ENCODE results near the gene TMEM270. TPM values are rescaled to one million over a fixed set of nuclear protein-coding genes. Genes with fewer than 3 reads are reported as not detected.

The TMEM270 gene
- total RNA-seq, 1 experiment from 2014 or later = not detected

DNA sequence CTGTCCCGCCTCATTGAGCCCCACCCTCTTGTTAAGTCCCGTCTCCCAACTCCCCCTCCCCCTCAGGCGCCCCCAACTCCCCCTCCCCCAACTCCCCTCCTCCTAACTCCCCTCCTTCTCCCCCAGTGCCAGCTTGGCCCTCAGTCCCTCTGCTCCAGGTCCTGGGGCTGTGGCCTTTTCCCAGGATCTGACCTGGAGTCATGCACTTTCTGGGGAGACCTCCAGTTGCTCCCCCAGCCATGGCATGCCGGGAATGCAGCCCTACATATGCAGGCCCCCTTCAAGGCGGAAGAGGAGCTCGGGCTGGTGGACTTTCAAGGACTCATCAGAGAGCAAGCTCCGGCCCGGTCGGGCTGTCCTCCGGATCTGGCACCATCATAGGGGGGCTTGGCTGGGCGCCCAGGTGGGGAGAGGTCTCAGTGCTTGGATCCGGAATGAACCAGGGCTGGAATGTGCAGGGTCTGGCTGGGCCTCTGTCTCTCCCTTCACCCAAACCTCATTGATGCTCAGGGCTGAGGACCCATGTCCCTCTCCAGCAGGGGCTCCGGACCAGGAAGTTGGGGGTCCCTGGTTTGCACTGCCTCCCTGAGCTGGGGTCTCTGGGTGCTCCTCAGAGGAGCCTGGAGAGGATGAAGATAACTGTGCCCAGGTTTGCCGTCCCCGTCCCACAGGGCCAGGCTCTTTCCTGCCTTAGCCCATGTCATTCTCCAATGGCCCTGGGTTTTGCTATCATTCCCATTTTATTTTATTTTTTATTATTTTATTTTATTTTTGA is 41.1 kb downstream of the TMEM270 start:
- Mint-ChIP-seq H3K27me3 (ENCODE audit: insufficient read depth, unreplicated experiment) (no peaks in the 10 kb centered on the region), H3K36me3 (ENCODE audit: insufficient read depth, unreplicated experiment) (peaks cover 6% of the 10 kb centered on the region), H3K4me1 (ENCODE audit: insufficient read depth, unreplicated experiment) (peaks cover 9% of the 10 kb centered on the region), H3K4me3 (ENCODE audit: unreplicated experiment) (no peak overlapping the region), H3K27ac (ENCODE audit: low read depth, unreplicated experiment) (no peak overlapping the region), H3K9me3 (ENCODE audit: unreplicated experiment) (no peaks in the 10 kb centered on the region)
- ChIA-PET CTCF (interaction anchor here (2.5 kb wide), 1 partner anchor 125 kb away, joined by 5 read pairs; no protein-coding TSS in a partner anchor), POLR2A (no interaction called here)
- TF ChIP-seq, protein P1, sequence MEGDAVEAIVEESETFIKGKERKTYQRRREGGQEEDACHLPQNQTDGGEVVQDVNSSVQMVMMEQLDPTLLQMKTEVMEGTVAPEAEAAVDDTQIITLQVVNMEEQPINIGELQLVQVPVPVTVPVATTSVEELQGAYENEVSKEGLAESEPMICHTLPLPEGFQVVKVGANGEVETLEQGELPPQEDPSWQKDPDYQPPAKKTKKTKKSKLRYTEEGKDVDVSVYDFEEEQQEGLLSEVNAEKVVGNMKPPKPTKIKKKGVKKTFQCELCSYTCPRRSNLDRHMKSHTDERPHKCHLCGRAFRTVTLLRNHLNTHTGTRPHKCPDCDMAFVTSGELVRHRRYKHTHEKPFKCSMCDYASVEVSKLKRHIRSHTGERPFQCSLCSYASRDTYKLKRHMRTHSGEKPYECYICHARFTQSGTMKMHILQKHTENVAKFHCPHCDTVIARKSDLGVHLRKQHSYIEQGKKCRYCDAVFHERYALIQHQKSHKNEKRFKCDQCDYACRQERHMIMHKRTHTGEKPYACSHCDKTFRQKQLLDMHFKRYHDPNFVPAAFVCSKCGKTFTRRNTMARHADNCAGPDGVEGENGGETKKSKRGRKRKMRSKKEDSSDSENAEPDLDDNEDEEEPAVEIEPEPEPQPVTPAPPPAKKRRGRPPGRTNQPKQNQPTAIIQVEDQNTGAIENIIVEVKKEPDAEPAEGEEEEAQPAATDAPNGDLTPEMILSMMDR (IDR thresholded peaks at IDR 0.05; ENCODE audit: unreplicated experiment) = no peak
- no peak for DNase-seq (ENCODE audit: unreplicated experiment)
- no TSS peak for BruUV-seq (replicated peaks)
- intact Hi-C loops (cut with micrococcal nuclease) = no loop called here

DNA sequence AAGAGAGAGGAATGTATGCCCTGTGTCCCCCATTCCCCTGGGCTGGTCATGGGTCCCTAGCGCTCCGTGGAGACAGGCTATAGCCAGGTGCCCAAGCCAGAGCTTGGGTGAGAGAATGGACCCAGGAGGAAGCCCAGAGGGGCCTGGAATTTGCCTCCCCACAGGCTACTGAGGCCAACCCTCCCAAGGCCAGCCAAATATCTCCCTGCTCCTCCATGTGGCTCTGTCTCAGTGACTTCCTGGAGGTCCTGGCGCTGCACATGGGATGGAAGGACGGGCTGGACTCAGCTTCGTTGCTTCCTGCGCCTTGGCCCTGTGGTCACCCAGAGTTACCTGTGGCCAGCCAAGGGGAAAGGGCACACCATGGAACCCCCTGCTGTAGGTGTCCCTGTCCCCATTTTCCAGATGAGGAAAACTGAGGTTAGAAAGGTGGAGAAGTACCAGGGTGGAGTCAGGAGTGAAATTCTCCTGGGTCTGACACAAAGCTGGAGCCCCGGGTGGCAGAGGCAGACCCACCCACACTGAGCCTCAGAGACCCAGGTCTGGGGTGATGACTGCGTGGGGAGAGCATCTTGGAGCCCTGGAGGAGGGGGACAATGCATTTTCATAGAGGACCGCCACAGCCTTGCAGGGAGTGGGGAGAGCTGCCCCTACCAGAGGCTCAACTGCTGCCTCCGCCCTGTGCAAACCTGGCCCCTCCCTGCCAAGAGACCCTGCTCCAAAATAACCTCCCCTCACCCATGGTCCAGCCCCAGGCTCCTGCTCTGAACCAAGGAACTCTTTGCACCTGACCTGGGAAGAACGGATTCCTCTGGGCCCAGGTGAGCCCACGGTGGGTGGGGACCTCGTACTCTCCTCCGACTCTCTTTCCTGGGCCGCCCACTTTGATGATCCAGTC is 42.6 kb downstream of the TMEM270 start:
- H3K4me3 Mint-ChIP-seq (ENCODE audit: unreplicated experiment) = no peak overlapping the region
- intact Hi-C loops (cut with micrococcal nuclease) = no loop called here
- DNase-seq (ENCODE audit: unreplicated experiment) = no peak
- peaks cover 6% of the 10 kb centered on the region for H3K36me3 Mint-ChIP-seq (ENCODE audit: insufficient read depth, unreplicated experiment)
- H3K9me3 Mint-ChIP-seq (ENCODE audit: unreplicated experiment) = no peaks in the 10 kb centered on the region
- CTCF ChIA-PET = no interaction called here
- peaks cover 7% of the 10 kb centered on the region for H3K4me1 Mint-ChIP-seq (ENCODE audit: insufficient read depth, unreplicated experiment)
- BruUV-seq (replicated peaks) = no TSS peak
- peaks cover 6% of the 10 kb centered on the region for H3K27me3 Mint-ChIP-seq (ENCODE audit: insufficient read depth, unreplicated experiment)
- TF ChIP-seq, protein P1 (IDR thresholded peaks at IDR 0.05; ENCODE audit: unreplicated experiment) = no peak
- no peak overlapping the region for H3K27ac Mint-ChIP-seq (ENCODE audit: low read depth, unreplicated experiment)
- POLR2A ChIA-PET = interaction anchor here (0.6 to 0.7 kb wide), 2 partner anchors 122 to 276 kb away, joined by 3 read pairs; no protein-coding TSS in a partner anchor

DNA sequence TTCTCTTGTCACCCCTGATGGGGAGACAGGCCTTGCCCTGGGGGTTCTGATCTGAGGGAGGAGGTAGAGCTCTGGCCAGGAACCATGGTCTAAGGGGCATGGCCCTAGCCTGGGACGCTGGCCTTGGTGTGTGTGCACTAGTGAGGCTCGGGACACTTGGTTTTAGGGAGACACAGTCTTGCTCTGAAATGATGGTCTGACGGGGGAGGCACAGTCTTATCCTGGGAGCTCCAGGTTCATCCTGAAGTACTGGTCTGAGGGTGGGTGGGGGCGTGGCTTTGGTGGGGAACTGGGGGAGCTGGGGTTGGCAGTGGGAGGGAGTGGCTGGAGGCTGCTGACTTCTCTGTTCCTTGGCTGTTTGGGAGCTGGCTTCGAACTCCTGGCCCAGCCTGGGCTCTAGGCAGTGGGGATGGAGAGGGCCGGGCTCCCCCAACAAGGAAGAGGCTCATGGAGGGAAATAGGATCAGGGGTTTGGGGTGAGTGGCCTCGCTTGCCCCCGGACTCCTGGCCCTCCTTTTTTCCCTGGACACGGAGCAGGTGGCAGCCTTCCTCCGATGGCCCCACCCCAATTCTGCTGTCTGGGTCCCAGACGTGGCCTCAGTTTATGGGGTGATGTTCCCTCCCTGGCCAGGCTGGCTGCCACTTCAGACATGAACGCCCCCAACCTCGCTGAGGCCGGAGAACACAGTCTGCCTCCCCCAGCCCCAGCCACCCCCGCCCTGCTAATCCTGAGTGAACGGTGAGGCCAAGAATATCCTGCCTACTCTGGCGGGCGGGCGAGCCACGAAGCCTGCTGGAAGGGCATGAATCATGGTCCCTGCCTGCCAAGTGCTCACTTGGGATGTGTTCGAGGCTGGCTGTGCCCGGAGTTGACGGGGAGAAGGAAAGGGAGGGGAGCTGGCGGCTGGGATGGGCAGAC is 43.5 kb downstream of the TMEM270 start:
- TF ChIP-seq, protein P1 (IDR thresholded peaks at IDR 0.05; ENCODE audit: unreplicated experiment) = no peak
- no peak overlapping the region for H3K4me3 Mint-ChIP-seq (ENCODE audit: unreplicated experiment)
- no TSS peak for BruUV-seq (replicated peaks)
- CTCF ChIA-PET = no interaction called here
- H3K4me1 Mint-ChIP-seq (ENCODE audit: insufficient read depth, unreplicated experiment) = peaks cover 6% of the 10 kb centered on the region
- H3K27me3 Mint-ChIP-seq (ENCODE audit: insufficient read depth, unreplicated experiment) = peaks cover 9% of the 10 kb centered on the region
- no peaks in the 10 kb centered on the region for H3K9me3 Mint-ChIP-seq (ENCODE audit: unreplicated experiment)
- peak; percentile 60 for DNase-seq (ENCODE audit: unreplicated experiment)
- POLR2A ChIA-PET = no interaction called here
- no peak overlapping the region for H3K27ac Mint-ChIP-seq (ENCODE audit: low read depth, unreplicated experiment)
- H3K36me3 Mint-ChIP-seq (ENCODE audit: insufficient read depth, unreplicated experiment) = peaks cover 6% of the 10 kb centered on the region
- intact Hi-C loops (cut with micrococcal nuclease) = no loop called here
